Middle frontal gyrus (tissue), 1 donor: ENCODE data around the gene PRKCE.

ENCODE experiments used
- DNase-seq: peaks from one replicate; pipeline ENCODE4 v3.0.0-alpha.2; 2015; ENCODE audit warnings: low spot score; ENCODE audit errors: extremely low spot score

PRKCE gene

GRCh38 chr2:46008091-46008870 lies 356.8 kb downstream of the PRKCE start:
- DNase-seq, result no peak

GRCh38 chr2:46009315-46009714 lies 357.8 kb downstream of the PRKCE start:
- DNase-seq, result no peak

GRCh38 chr2:46009772-46010171 lies 358.3 kb downstream of the PRKCE start:
- no peak for DNase-seq

- DNase-seq, result no peak
These were observed 358.9 kb downstream of the PRKCE start for GRCh38 chr2:46010223-46010924.

- DNase-seq, result no peak
These were observed 359.5 kb downstream of the PRKCE start for GRCh38 chr2:46010925-46011490.

- no peak for DNase-seq
These were observed 361.3 kb downstream of the PRKCE start for GRCh38 chr2:46012618-46013240.

- no peak for DNase-seq
These were observed 362.3 kb downstream of the PRKCE start for GRCh38 chr2:46013726-46014125.

GRCh38 chr2:46014911-46015654 lies 363.6 kb downstream of the PRKCE start:
- no peak for DNase-seq

- no peak for DNase-seq
These were observed 364.2 kb downstream of the PRKCE start for GRCh38 chr2:46015671-46016070.

GRCh38 chr2:46016091-46016490 lies 364.6 kb downstream of the PRKCE start:
- DNase-seq, result no peak

GRCh38 chr2:46018773-46019591 lies 367.5 kb downstream of the PRKCE start:
- no peak for DNase-seq

GRCh38 chr2:46020416-46020815 lies 368.9 kb downstream of the PRKCE start:
- DNase-seq, result no peak

- no peak for DNase-seq
These were observed 371.8 kb downstream of the PRKCE start for GRCh38 chr2:46023165-46023854.

GRCh38 chr2:46024146-46024779 lies 372.8 kb downstream of the PRKCE start:
- DNase-seq, result no peak

- no peak for DNase-seq
These were observed 373.6 kb downstream of the PRKCE start for GRCh38 chr2:46025081-46025480.

- DNase-seq, result no peak
These were observed 374.2 kb downstream of the PRKCE start for GRCh38 chr2:46025676-46026075.

GRCh38 chr2:46026431-46026830 lies 375.0 kb downstream of the PRKCE start:
- no peak for DNase-seq

GRCh38 chr2:46029332-46029811 lies 377.9 kb downstream of the PRKCE start:
- no peak for DNase-seq

- no peak for DNase-seq
These were observed 378.9 kb downstream of the PRKCE start for GRCh38 chr2:46030330-46030729.
